ENCODE results near the gene KCTD16.

Gene KCTD16

DNA sequence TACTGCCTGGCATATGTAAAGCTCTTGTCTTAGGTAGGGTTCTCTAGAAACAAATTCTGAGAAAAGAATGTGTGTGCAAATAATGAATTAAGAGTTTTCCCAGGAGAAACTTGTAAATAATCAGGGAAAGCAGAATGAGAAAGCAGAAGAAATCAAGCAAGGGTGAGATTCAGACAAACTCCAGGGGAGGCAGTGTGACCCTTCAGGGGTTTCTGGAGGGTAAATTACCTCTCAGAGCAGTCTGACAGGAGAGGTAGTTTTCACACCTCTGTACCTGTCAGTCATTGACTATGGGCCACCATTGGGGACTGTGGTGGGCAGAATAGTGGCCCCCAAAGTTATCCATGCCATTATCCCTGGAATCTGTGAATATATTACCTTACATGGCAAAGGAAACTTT, 124.6 kb downstream of the KCTD16 start:
- no peak for DNase-seq

DNA sequence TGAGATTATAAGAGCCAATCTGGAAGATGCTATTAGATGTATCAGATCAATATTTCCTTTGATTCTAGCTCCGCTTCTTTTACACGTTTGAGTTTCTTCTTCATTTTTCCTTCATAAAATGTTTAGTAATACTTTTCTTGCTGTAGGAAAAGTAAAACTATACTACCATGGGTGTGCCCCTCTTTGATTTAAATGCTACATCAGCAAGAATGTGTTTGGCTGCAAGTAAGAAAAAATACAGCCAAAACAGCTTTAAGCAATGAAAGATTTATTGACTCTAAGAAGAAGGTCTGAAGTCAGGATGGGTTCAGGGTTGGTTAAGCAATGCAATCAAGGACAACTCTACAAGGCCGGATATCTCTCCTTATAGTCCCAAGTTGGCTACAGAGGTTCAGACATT, 126.4 kb downstream of the KCTD16 start:
- DNase-seq, result no peak

DNA sequence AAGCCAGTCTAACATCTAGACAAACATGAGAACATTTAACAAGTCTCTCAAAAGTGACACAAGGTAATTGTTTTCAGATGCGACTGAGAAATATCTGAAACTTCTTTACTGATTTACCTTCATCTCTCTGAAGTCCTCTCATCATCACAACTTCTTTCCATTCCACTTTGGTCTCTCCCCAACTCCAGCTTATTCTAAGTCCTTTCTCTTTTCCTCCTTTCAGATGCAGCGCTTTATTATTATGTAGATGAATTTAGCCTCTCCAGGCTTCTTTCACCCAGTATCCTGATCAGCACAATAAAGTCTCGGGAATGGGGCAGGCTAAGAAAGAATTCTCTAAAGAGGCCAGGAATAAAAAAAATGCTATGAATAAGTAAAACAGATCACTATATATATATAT, 128.0 kb downstream of the KCTD16 start:
- no peak for DNase-seq

DNA sequence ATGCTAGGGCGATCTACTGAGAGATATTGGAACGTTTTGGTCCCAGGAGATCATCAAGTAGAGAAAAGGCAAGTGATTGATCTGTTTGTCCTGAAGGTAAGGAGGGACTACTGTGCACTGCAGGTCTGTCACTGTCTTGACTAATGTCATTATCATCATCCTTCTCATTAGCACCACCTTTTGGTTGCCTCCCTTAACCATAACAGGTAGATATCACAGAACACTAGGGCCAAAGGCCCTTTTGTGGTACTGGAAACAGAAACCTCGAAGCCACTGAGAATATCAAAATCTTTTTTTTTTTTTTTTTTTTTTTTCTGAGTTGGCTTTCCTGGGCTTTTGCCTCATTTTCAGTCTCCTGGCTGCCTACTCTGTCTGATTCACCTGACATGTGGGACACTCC, 134.0 kb downstream of the KCTD16 start:
- no peak for DNase-seq

DNA sequence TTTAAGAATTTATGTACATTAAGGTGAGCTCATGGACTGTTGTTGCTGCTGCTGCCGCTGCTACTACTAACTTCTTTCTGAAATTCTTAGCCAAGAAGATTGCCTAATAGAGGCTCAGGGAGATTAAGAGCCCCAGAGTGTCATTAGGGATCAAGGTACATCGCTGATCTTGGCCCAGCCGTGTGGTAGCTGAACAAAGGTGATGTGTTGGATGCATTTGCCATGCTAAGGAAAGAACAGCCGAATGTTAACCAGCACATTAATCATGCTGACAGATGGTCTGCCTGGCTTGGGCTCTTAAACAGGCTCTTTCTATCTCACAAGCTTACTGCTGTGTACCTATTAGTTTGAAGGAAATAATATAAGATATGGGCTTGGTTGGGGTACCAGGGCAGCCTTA, 137.1 kb downstream of the KCTD16 start:
- DNase-seq, result no peak

DNA sequence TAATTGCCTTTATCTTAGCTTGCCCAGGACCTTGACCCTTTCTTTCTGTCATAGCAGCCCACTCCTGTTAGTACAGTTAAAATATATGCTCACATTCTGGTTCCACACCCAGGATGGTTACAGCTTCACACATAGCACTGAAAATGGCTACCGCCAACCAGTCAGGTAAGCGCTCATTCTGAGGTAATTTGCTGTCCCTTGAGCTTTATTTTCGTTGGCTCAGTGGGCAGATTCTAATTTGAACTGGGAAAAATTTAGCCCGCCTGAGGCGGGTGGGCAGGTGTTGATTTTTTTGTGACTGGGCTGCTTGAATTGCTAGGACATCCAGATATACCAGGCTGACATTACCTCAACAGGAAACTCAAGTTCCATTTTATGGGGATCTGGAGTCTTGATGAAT, 137.5 kb downstream of the KCTD16 start:
- no peak for DNase-seq

DNA sequence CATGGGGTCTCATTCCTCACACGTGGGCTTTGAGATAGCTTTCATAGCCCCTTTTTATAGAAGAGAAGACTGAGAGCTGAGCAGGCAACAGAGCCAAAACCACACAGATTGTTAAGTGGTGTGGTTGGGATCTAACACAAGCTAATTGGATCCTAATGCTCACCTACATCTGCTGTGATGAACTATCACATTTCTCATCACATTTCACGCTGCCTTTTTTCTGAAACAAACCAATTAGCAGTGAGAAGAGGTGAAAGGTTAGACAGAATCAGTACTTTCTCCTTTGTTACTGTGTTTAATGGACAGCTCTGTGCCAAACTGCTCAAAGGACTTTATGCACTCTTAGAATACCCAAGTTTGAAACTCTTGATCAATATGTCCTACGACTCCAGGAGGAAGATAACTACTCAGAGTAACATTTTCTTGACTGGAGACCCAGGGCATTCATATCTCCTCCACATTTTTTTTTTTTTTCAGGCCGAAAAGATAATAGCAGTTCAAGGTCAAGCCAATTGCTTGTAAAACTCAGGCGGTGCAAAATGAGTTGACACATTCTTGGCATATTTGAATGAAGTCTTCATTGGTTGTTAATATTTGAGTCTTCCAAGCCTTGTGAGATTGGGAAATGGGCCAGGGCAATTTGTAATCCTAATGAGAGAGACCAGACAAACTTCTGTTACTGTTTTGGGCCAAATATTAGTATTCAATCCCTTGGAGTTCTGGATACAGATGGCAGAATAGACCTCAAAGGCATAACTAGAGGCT, 138.4 kb downstream of the KCTD16 start:
- DNase-seq, result no peak

DNA sequence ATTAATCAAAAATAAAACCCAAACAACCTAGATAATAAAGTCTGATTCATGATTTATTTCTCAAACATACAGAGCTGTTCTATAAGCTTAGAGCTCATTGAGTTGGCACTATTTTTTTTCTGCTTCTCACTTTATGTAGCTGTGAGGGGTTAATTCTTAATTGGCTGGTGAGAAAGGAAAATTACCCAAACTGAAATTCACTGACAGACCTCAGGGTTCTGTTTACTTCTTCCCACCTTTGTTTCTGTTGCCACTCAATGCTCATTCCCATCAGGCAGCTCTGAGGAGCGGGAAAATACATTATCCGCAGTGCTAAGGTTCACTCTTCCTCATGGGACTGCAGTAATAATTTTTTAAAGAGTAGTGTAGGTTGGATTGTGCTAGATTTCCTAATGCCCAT, 139.9 kb downstream of the KCTD16 start:
- no peak for DNase-seq

DNA sequence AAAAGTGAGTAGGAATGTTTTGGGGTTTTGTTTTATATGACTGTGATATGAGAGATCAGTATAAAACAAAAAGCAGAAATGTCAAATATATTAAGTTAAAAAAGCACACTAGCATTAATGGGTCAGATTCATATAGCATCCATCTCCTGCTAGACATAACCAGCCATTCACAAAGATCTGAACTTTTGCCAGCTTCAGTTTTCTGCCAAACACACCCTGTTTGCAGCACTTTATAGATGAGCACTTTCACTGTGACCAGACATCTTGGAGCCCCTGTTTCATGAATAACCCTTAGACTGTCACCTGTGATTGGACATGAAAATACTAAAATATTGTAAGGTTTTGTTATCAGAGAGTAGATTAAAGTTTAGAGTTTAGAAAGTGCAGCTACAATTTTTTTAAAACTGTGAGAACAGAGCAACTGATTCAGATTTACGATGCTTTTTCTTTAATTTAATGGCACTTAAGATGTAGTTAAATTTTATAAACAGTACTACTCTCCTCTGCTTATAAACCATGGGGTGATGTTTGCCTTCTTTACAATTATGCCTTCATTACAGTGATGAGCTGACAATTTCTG, 142.6 kb downstream of the KCTD16 start:
- DNase-seq, result no peak

DNA sequence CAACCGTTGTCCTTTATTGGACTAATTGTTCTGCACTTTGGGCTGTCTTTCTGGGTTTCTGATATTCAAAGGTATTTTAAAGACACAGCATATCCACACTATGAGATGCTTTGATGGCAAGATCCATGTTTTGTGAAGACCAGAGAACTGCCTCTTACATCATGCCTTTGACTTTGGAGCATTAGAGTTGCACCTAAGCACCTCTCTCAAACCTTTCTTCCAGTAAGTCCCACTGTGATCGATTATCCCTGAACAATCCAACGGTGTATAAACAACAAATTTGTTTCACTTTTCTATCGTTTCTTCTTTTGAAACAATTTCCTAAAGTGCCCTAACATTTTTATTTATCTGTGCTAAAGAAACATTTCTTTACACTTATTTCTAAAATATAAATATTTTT, 144.4 kb downstream of the KCTD16 start:
- no peak for DNase-seq

DNA sequence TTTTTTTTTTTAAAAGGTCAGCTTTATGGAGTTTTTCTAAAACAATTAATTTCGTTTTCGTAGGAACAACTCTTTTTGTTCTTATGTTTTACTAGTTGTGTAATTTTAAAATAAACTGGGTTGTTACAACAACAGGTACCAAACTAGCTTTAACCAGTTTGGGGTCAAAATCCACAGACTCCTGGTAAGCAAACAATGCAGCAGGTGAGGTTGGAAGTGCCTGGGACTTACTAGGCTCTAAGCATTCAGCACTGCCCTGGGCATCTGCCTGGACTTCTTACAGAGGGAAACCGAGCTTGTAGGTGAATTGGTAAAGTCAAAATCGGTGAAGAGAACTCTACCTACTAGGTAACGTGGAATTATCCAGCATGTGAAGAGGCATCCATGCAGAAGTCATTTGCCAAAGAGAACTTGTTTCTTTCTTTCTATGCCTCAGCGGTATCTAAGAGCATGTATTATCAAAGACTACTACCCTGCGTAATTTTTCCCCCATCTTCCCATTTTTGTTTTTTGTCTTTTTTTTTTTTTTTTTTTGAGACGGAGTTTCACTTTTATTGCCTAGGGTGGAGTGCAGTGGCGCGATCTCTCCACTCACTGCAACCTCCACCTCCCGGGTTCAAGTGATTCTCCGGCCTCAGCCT, 145.4 kb downstream of the KCTD16 start:
- no peak for DNase-seq

DNA sequence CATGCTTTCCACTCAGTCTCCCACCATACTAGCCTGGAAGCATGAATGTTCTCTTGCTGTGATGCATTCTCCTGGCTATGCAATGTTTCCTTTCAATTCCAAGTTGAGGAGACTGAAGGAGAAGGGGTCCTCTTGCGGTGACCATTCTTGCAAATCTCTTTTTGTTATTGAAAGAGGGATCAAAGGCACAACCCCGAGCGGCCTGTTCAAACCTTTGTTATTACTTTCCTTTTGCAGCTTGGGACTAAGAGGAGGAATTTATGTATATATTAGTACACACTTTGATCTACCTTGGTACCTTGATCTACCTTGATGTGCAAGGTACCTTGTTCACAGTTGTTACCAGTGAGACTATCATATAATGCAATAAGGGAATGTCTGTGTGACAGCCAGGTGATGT, 147.3 kb downstream of the KCTD16 start:
- no peak for DNase-seq

DNA sequence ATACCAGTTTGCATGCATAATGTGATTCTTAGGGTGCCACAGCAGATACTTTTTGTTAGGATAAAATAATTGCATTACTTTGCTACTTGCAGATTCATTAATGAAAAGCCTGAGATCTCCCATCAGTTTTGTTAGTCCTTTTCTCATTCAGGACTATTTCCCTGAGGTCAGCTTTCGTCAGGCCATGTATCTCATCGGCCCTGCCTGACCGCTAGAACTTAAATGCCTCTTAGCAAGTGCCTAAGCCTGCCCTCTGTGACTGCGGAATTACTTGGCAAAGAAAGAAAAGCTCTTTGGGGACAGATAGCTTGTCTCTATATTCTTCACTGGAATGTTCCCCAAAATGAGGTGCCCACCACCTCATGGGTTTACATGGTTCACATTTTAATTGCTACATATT, 147.8 kb downstream of the KCTD16 start:
- no peak for DNase-seq

DNA sequence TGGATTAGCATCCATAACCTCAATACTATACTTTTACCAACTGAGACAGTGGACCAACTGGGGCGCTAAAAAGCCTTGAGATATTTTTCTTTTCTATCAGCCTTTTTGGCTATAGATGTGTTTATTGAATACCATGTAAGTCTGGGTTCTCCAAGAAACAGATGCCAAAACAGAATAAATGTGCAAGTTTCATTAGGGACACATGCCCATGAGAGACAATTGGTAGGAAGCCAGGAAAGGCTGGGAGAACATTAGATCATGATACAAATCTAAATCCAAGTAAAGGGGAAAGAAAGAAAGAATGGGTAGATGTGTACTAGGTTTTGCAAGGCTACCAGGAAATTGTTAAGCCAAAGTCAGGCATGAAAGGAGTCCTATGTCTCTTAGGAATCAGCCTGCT, 152.5 kb downstream of the KCTD16 start:
- no peak for DNase-seq

DNA sequence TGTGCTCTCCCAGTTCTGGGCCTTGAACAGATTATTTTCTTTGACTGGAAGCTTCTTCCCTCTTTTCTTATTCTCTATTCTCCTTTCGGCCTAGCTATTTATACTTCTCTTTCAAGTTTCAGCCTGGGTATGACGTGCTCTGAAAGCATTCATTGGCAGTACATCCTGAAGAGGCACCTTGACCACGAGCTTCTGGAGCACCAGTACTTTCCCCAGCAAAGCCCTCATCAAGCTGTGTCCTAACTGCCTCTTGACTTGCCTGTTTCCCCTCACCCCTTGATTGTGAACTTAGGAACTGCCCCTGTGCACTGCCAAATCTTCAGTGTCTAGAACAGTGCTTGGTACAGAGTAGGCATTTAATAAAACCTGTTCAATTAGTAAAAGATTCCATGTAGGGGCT, 154.9 kb downstream of the KCTD16 start:
- no peak for DNase-seq

DNA sequence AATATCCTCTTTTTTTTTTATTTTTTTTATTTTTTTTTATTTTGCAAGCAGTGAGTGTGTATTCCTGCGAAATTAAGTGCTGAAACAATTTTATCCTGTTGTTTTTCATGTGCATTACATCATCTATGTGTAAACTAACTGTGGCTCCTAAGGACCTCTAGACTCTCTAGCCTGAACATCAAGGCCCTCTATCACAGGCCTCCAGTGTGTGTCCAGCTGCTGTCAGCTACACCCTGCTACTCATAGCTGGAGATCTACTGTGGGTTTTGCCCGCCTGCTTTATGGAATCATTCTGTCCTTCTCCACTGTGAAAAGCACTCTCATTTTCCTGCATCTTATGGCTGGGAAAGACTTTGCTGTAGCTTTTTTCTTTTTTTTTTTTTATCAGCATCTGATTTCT, 157.8 kb downstream of the KCTD16 start:
- no peak for DNase-seq

DNA sequence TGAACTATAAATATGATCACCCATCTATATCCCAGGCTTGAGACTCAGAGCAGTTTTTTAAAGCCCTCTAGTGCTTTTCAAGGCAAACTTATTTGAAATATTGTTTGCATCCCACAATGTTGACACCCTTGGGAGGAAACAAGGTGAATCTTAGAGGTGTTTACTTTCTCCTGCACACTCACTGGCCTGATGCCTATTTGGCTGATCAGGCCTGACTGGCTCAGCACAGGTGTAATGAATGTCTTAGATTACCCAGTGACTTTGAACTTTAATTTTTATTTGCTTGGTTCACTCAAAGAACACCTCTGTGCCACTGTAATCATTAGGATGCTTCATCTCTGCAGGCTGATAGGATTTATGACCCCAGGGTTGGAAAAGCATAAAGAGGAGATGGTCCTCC, 158.3 kb downstream of the KCTD16 start:
- DNase-seq, result no peak

DNA sequence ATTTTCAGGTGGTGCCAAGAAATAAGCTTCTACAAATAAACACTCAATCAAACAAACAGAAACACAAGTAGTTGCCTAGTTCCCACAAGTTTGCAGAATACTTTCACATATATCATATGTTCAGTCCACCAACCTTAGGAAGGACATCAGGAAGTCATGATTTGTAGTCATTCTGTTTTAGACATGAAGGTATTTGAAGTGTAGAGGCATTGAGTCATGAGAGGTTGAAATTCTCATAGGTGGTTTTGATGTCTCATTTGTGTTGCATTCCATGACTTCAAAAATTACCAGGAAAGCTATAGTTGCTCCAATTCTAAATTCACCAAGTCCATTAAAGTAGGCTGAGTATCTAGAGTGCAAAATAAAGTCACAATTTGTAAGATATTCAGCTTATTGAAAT, 159.0 kb downstream of the KCTD16 start:
- DNase-seq, result no peak

DNA sequence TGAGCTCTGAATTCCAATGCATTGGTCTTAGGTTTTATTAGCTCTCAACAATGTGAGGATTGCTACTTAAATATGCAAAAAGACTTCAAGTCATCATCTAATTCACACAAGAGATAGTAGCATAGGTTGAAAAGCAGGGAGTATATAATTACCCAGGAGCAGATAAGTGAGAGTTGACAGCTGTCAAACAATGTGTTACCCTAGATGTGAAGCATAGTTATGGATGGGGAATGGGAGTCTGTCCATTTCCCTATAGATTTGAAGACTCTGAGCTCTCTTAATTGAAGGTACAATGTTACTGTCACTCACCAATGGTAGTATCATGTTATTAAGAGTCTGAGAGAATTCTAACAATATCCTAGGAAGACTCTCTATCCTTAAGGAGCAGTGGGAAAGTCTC, 160.7 kb downstream of the KCTD16 start:
- no peak for DNase-seq

DNA sequence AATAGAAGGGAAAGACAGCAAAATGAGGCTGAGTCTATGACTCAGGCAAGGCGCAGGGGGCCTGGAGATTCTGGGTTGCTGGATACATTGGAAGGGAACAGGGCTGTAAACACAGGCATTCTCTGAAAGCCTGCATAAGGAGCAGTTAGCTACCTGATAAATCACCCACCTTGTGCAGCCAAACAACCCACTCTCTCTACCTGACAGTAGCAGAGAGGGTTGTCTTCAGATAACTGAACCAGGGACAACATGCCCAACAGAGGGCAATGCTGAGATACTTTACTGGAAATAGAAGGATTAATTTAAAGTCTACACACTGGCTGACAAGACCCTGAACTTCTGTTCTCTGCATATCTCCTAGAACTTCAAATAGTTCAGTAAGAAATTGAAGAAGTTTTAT, 161.6 kb downstream of the KCTD16 start:
- no peak for DNase-seq

DNA sequence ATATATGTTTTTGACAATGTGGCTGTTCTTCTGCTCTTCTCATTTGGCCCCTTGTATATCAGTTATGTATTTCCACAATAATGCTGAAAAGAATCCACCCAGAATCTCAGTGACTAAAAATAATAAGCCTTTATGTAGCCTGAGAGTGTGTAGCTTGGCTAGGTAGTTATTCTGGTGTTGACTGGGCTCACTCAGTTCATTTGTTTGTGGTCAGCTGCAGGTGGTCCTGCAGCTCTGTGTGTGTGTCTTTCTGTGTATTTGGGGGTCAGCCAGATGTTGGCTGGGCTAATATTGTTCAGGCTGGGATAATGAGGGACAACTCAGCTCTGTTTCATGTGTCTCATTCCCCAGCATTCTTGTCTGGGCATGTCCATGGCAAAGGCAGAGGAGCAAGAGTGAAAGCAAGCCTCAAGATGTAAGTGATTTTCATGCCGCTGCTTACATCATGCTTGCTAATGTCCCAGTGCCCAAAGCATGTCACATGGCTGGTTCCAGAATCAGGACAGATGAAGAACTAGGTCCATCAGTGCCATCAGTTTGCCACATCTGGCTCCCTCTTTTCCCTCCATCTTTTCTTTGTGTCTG, 162.8 kb downstream of the KCTD16 start:
- DNase-seq, result no peak

DNA sequence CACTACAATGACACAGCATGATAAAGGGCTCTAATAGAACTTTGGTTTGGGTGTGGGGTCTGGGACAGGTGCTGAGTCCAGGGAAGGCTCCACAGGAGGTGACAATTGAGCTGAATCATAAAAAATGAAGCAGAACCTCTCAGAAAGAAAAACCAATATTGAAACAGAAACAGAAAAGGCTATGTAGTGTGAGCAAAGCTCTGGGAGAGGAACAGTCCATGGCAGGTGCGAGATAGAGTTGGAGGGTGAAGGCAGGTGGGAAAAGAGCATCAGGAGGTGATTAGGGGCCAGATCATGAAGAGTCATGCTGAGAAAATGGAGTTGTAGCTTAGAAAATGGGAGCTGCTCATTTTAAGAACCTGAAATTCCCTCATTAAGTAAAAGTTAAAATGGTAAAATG, 164.9 kb downstream of the KCTD16 start:
- DNase-seq, result no peak

DNA sequence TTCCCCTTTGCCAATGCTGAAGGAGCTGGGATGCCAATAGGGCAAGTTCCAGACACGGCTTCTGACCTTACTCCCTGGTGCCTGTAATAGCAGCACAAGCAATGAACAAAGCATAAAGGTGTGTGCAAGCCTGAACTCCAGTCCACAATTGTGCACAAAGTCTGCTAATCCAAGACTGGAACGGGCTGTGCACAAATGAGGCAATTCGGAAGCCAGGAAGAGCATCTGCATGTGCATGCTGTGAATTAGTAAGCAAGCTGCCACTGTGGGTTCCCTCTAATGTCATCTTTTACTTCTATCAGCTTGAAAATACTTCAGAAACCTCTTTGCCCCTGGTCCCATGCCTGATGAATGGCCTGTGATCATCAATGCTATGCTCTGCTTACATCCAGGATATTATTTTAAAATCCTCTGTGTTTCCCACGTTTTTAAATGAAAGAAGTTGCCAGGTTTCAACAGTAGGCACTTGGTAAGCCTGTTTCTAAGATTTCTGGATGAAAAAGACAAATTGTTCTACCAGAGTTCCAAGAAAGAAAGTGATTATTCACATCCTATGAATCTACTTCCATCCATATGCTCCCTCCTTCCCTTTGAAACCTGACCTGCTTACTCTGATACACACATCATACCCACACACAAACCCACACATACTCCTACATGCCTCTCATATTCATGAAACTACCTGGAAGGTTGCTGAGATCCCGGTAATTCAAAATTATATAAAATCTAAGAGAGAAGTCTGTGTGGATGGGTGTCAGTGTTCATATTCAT, 165.7 kb downstream of the KCTD16 start:
- DNase-seq, result no peak
